Lung microvascular endothelial cell (primary cell): Measurements from ENCODE around the gene INCA1. TPM values are rescaled to one million over a fixed set of nuclear protein-coding genes. Genes with fewer than 3 reads are reported as not detected.

Experiments used
- total RNA-seq: library from RNA; depleted of rRNA; stranded (reverse); fragments of >200 nt; gene quantifications from 2 replicates; pipeline ENCODE4 v1.2.1, GENCODE V29; 2014

The INCA1 gene
- total RNA-seq, 1 donor from 2014 or later: 0.40 TPM

Other genes with a start within 250 kb of the INCA1 start
- gene TM4SF5, start 225.6 kb downstream of the INCA1 start, total RNA-seq: not detected in 2 replicates
- 0.22 TPM in 1 of 2 replicates, not detected in the other for gene VMO1, start 211.2 kb downstream of the INCA1 start, total RNA-seq
- gene GLTPD2, start 208.6 kb downstream of the INCA1 start, total RNA-seq: not detected in 2 replicates
- 182 and 183 TPM in 2 replicates for gene PSMB6, start 201.4 kb downstream of the INCA1 start, total RNA-seq
- gene PLD2, start 190.4 kb downstream of the INCA1 start, total RNA-seq: 23.8 TPM in 2 replicates
- gene MINK1, start 164.2 kb downstream of the INCA1 start, total RNA-seq: 17.9 and 26.0 TPM in 2 replicates
- gene C17orf107, start 98.0 kb downstream of the INCA1 start, total RNA-seq: 0.44 and 1.6 TPM in 2 replicates
- 0.65 and 1.4 TPM in 2 replicates for gene CHRNE, start 94.4 kb downstream of the INCA1 start, total RNA-seq
- not detected in 2 replicates for gene GP1BA, start 65.2 kb downstream of the INCA1 start, total RNA-seq
- gene SLC25A11, start 57.5 kb downstream of the INCA1 start, total RNA-seq: 38.4 and 57.3 TPM in 2 replicates
- 13.5 and 23.2 TPM in 2 replicates for gene RNF167, start 57.3 kb downstream of the INCA1 start, total RNA-seq
- gene PFN1, start 49.0 kb downstream of the INCA1 start, total RNA-seq: 280 and 359 TPM in 2 replicates
- 1.1 and 2.6 TPM in 2 replicates for gene ENO3, start 46.4 kb downstream of the INCA1 start, total RNA-seq
- gene SPAG7, start 29.7 kb downstream of the INCA1 start, total RNA-seq: 47.3 and 51.2 TPM in 2 replicates
- 2.6 and 7.9 TPM in 2 replicates for gene CAMTA2, start 9.8 kb downstream of the INCA1 start, total RNA-seq
- gene KIF1C, start 428 bp upstream of the INCA1 start, total RNA-seq: 56.0 and 78.2 TPM in 2 replicates
- under 0.01 and 0.22 TPM in 2 replicates for gene SLC52A1, start 37.9 kb upstream of the INCA1 start, total RNA-seq
- gene ZFP3, start 80.9 kb upstream of the INCA1 start, total RNA-seq: 0.87 and 1.8 TPM in 2 replicates
- 4.6 and 4.8 TPM in 2 replicates for gene ZNF232, start 114.4 kb upstream of the INCA1 start, total RNA-seq
- under 0.01 TPM in 1 of 2 replicates, not detected in the other for gene USP6, start 118.5 kb upstream of the INCA1 start, total RNA-seq
- gene ZNF594, start 194.3 kb upstream of the INCA1 start, total RNA-seq: 1.7 and 2.0 TPM in 2 replicates
- not detected in 2 replicates for gene SCIMP, start 237.3 kb upstream of the INCA1 start, total RNA-seq